Endometrial microvascular endothelial cells (primary cell): ENCODE data around the gene PTPRT. TPM values are rescaled to one million over a fixed set of nuclear protein-coding genes. Genes with fewer than 3 reads are reported as not detected.

ENCODE experiments used
- in situ Hi-C: cut with HindIII; loops from 2 replicates; pipeline ENCODE4 v1.10.0; 2017; ENCODE audit warnings: low sequenced_read_pairs, low pct_unique_long_range_greater_than_20kb; ENCODE audit errors: inconsistent ontology term
- total RNA-seq: library from RNA; depleted of rRNA; stranded (reverse); fragments of >200 nt; gene quantifications from one replicate; pipeline ENCODE4 v1.2.3, GENCODE V29; 2015; ENCODE audit errors: inconsistent ontology term

The PTPRT gene
- total RNA-seq, 1 donor from 2014 or later = not detected

DNA sequence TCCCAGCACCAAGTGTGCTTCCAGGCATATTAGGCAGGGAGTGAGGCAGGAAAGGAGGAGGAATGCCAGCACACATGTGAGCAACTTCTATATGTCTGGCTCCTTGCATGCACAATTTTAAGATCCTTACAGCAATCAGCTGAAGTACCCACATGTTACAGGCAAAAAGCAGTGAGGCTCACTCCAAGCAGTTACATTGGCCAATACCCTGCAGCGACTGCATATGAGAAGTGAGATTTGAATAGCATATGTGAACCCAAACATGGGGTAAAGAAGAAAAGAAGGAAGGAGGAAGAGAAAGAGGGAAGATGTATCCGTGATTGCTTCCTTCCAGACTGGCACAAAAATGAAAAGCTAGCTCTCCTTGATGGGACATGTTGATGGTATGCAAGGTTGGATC, 193.6 kb downstream of the PTPRT start:
- in situ Hi-C loops = no loop called here

DNA sequence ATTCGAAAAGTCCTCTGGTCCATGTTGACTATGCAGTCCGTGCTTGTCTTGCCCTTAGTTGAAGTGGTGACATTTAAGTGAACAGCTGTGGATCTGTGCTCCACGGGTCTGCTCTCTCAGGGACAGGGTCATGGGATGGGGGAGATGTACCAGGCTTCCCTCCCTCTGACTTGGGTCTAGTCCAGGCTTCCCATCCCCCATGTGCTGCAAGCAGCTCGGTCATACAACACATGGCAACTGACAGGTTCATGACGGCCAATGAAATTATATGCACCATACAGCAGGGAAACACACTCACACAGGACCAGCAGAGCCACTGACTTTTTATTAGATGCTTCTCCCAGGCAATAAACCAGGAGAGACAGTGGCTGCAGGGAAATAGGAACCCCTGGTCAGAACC, 201.4 kb downstream of the PTPRT start:
- in situ Hi-C loops = no loop called here

DNA sequence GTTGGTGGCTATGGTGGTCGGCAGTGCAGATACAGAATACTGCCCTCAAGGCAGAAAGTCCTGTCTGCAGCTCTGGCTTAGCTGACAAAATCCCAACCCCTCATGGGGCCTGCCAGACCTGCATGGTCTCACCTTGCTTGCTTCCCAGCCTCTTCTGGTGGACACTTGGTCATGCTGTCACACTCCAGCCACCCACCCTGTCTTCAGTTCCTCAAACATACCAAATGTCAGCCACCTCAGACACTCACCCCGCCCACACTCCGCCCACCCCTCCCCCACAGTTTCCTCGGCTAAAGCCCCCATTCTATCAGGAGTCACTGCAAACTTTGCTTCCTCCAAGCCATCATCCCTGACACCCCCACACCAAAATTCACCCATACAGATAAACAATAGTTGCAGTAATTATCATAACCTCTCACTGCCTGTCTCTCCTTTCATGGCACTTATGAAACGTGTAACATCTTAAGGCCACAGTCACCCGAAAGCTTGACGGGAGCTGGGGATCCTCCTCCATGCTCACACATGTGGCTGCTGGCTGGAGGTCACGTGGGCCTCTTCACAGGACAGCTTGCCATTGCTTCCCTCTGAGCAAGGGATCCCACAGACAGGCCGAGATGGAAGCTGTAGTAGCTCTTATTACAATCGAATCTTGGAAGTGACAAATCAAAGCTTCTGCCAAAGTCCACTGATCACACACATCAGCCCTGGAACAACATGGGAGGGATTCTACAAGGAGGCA, 202.2 kb downstream of the PTPRT start:
- in situ Hi-C loops = no loop called here

DNA sequence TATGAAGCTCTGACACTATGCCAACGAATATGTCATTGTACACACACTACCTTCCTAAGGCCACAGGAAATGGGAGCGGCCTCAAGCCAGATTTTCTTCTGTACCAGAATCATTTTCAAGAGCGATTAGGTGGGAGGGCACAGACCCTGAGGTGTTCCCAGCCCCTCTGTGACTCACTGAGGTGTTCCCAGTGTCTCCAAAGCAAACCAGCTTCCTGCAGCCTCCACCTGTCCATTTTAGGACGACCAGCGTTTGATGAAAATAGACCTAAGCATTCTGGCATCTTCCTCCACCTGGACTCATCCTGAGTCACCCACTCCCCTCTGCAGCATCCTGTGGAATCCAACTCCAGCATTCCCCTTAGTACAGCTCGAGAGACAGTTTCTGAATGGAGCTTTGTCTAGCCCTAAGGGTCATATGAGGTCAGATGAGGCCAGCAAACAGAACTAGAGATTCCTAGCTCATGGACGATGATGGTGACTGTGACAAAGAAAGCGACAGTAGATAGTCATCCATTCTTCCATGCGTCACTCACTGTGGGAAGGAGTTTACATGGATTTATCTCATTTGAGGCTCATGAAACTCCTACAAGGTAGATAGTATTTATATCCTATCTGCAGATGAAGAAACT, 203.4 kb downstream of the PTPRT start:
- in situ Hi-C loops = no loop called here

DNA sequence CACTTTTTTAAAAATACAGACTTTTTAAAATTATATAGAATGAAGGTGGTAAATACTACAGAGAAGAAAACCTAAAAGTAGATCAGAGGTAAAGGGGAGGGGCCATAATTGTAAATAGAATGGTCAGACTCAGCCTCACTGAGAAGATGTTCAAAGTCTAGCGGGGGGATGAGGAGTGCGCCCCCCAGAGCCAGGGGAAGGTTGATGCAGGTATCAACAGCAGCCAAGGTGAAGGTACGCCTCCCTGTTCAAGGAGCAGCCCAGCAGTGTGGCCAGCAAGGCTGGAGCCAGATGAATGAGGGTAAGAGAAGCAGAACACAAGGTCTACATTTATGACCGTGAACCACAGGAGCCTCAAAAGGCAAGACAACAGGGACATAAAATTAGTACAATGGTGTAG, 204.1 kb downstream of the PTPRT start:
- in situ Hi-C loops = no loop called here

DNA sequence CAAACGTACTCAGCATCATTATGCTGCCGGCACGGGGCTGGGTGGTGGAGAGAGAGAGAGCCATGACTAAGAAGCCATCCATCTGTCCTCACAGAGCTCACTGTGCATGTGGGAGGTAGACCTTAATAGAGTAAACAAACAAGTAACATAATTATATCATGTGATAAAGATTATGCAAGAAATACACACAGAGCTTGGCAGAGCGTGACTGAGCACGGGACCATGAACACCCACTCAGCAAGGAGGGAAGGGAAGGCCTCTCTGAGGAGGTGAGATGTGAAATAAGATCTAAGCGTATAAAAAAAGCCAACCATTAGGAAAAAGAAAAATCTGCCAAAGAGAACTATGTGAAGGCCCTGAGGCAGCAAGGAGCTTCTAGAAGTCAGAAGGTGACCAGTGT, 207.5 kb downstream of the PTPRT start:
- in situ Hi-C loops = no loop called here

DNA sequence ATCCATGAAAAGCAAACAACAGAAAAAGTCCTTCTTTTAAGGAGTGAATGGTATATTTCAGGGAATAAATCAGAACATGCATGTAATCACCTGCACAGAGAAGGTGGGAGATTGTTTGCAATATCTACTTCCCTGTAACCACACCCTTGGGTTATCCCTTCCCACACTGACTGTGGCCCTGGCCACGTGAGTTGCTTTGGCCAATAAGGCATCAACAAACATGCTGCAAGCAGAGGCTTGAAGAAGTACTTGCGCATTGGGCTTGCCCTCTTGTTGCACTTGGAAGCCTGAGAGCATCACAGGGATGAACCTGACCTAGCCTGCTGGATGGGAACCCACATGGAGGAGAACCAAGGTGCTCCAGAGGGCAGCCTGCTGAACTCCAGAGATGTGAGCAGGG, 208.5 kb downstream of the PTPRT start:
- in situ Hi-C loops = no loop called here

DNA sequence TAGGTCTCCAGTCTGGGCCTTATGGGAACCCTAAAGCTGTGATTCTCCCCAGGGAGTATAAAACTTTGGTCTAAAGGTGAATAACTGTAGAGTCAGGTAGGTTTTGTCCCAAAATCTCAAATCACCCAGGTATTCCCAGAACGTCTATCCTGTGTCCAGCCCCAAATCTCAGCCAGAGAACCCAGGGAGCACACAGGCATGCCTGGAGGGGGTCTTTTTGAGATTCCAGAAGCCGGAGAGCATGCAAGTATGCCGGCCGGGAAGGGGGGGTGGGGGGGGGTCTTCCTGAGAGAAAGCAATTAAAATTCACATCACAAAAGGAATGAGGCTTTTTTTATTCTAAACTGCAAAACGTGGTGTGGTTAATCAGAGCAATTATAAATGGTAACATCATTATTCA, 210.0 kb downstream of the PTPRT start:
- in situ Hi-C loops = no loop called here

DNA sequence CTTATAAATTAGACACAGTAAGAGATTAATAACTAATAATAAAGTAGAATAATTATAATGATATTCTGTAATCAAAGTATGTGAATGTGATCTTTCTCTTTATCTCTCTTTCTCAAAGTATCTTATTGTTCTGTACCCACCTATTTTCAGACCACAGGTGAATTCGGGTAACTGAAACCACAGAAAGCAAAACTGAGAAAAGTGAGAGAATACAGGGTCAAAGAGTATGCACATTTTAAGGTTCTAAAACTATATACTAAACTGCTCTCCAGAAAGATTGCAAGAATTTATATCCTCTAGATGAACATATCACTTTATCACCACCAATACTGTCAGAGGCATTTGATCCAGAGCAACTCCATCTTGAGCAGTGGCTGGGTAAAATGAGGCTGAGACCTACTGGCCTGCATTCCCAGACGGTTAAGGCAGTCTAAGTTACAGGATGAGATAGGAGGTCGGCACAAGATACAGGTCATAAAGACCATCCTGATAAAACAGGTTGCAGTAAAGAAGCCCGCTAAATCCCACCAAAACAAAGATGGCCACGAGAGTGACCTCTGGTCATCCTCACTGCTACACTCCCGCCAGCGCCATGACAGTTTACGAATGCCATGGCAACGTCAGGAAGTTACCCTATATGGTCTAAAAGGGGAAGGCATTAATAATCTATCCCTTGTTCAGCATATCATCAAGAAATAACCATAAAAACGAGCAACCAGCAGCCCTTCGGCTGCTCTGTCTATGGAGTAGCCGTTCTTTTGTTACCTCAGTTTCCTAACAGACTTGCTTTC, 211.3 kb downstream of the PTPRT start:
- in situ Hi-C loops = no loop called here

DNA sequence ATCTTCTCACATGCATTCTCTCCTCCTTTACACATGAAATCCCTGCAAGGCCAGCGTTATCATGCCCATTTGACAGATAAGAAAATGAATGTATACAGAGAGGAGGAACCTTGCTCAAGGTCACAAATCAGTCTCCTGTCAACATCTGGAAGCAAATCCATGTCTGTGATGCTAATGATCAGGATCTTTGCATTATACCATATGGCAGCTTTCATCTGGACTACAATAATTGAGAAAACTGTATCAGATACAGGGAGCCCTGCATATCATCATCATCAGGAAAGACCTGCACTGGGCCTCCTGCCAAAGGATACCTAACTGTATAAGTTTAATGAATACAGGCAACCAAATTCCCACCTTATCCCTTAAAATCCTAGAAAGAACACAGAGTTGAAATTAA, 213.7 kb downstream of the PTPRT start:
- in situ Hi-C loops = no loop called here

DNA sequence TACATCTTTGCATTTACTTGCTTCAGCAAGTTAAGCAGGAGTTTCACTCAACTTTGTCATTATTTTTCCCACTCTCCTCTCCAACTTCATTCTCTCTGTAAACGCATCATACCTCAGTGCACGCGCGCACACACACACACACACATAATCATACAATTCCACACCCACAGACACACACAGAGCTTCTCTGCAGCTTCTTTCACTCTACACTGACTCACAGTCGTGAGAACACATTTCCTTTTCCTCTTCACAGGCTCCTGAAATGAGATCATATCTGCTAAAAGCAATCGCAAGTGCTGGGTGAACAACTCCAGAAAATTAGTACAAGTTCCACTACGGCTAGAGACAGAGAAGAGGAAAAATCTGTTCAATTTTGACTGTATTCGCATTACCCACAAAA, 215.4 kb downstream of the PTPRT start:
- in situ Hi-C loops = no loop called here

DNA sequence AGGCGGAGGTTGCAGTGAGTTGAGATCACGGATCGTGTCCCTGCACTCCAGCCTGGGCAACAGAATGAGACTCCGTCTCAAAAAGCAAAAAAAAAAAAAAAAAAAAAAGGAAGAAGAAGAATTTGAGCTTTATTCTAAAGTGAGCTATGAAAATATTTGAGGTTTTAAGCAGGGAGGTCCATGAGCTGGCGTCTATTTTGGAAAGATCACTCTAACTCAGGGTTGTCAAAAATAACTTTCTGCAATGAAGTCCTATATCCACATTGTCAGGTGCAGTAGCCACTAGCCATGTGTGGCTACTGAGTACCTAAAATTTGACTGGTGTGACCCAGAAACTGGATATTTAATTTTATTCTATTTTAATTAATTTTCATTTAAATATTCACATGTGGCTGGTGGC, 217.1 kb downstream of the PTPRT start:
- in situ Hi-C loops = no loop called here

DNA sequence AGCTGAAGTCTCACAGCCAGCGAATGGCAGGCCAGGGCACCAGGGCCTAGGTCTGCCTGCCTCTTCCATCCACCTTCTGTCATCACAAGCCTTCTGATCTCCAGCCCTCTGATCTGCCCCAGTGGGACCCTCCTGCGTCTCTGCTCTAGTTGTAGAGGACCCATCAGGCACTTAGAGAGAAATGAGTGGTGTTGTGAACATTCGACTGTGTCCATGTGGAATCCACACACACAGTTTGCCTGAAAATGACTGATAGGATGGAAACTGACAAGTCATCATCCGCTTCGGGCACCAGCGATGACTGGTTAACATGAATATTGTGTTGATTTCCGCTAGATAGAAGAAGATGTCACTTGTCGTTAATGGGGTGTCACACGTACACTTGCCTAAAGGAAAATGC, 221.0 kb downstream of the PTPRT start:
- in situ Hi-C loops = no loop called here

DNA sequence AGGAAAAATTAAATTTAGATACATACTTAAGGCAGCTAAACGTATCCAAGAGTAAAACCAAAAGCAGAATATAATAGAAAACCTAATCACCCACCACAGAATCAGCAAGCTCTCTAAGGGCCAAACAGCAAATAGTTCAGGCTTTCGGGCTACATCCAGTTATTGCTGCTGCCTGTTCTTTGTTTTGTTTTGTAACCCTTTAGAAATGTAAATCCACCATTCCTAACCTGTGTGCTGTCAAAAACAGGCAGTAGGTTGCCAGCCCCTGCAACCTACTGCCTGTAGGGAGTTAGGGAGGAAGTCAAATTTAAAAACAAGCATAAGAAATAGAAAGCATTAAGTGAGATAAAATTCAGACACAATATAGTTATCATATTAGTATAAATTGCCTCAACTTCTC, 225.9 kb downstream of the PTPRT start:
- in situ Hi-C loops = no loop called here

DNA sequence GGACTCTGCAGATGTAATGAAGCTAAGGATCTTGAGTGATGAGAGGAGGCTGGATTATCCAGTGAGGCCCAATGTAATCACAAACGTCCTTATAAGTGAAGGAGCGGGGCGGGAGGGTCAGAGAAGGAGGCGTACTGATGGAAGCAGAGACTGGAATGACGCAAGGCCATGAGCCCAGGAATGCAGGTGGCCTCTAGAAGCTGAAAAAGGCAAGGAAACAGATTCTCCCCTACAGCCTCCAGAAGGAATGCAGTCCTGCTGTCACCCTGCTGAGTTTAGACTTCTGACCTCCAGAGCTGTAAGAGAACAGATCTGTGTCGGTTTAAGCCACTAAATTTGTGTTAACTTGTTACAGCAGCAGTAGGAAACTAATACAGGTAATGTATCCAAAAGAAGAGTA, 227.9 kb downstream of the PTPRT start:
- in situ Hi-C loops = no loop called here

DNA sequence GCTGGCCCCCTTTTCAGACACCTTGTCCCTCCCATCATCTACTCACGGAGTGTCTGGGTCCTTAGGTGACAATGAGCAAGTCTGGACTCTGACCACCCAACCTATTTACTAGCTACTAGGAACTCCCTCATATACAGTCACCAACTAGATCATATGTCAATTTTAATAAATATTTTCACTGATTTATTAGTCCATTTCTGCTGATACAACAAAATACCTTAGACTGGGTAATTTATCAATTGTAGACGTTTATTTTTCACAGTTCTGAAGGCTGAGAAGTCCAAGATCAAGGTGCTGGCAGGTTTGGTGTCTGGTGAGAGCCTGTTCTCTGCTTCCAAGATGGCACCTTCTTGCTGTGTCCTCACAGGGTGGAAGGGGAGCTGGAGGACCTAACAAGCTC, 229.7 kb downstream of the PTPRT start:
- in situ Hi-C loops = no loop called here

DNA sequence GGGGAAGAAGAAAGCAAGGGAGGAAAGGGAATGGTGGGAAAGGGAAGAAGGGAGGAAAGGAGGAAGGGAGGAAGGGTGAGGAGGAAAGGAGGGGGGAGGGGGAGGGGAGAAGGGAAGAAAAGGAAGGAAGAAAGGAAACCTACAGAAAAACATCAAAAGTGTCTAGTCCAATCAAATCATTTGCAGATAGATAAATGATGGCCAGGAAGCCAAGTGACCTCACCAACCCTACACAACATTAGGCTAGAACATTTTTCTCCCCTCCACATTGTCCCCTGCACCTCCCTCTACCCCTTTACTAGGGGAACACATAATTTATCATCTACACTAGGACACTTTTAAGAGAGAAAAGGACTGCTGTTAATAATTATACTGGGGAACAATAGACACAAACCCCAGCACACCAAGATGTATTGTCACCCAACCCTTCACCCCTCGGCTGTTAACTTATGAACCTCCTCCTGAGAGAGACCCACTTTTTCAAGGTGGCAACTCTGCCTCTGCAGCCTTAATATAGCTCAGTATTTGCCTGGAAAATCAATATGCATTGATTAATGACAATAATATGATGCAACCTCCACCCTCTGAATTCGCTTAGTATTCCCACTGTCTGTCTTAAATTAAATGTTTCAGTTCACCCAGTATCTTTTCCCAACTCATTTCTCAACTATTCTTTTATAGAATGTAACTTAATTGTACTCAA, 231.2 kb downstream of the PTPRT start:
- in situ Hi-C loops = no loop called here

DNA sequence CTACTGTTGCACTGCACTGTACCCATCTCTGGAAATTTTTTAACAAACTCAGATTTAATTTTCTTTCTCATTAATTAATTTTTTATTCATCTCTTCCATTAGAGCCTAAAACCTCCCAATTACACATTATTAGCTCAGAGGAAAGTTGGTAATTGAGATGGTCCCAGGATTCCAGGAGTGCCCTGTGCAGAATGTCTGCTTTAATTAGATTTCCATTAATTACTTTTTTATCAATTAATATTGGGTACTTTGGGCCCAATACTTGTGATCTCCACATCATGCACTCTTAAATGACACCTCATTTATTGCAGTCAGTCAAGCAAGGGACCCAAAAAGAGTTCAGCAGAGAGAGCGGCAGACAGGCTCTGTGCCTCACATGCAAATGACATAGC, 232.0 kb downstream of the PTPRT start:
- in situ Hi-C loops = no loop called here

DNA sequence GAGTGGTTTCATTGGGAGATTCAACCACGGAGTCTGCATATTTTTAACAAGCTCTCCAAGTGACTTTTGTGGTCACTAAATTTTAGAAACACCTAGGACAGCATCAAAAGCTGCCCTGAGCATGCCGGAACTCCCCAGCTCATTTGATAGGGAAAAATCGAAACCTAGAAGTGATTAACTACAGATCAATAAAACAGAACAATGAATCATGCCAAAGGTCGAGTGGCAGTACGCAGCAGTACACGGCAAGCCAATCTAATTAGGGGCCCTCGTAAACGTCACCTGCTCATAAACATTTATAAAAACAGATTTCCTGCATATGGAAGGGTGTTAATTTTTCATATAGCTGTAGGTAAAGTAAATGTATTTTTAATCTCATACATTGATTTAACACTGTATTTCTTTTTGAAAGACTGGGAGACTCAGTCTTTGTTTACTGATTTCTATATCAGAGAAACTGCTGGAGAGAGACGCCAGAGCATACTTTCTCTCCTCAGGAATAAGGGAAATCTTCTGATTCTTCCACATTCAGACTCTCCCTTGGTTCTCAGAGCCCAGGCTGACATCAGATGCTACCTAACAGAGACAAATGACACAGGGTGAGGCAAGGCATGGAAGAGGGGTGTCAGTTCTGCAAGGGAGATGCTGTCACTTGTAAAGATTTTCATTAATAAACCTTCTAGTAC, 232.5 kb downstream of the PTPRT start:
- in situ Hi-C loops = no loop called here
